Measurements from ENCODE around the gene IFITM10.

Gene IFITM10

GRCh38 chr11:1736447-1736992, 13.9 kb downstream of the IFITM10 start:
- no peak for DNase-seq

- no peak for DNase-seq
These were observed 15.1 kb downstream of the IFITM10 start for GRCh38 chr11:1735271-1735670.

DNA sequence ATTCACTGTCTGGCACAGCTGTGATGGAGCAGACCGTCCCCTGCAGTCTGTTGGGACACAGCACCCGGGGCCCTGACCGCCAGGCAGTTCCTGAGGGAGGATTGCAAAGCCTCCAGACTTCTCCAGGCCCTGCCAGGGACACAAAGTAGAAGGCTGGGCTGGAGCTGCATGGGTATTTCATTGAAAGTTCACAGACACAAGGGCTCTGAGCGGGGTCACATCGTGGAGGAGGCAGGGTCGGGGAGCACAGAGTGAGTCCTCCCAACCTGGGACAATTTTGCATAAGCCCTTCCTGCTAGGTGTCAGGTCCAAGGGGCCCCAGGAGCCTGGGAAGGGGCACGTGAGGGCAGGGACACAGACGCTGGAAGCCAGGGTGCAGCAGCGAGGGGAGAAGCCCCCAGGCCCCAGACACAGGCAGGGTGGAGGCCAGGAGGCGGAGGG, 15.7 kb downstream of the IFITM10 start:
- DNase-seq, result no peak

DNA sequence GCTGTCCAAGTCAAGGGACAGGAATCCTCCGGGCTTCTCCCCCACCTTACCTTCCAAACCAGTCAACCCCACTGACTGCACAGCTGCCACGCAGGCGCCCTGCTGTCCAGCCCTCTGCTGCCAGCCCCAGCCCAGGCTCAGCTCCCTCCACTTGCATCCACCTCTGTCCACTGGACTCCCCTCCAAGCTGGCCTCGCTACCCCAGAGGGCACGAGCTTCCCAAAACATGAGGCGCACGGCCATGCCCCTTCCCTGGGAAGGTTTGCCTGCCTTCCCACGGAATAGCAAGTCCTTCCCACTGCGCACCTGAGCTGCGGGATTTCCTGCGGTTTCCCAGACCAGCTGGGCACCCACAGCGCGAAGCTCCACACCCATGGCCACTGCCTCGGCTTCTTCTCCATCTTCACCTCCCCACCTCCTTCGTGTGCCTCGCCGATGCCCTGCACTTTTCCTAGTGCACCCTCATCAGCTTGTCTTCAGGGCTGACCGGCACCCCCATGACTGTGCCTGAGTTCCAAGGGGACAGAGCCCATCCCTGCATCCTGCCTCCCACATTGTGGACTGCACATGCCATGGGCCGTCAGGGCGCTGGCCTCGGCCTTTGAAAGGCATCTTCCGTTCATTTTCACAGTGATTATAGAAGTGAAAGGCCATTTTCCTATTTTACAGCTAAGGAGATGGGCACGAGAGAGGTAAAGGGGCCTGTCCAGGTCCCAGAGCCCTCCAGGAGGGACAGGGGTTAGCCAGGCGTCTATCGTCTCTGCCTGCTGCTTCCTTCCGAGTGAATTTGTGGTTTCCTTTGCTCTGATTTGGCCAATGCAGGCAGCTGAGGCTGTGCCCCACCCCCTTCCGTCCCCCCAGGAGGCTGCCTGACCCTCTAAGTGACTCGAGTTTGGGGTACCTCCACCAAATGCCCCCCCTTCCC, 16.4 kb downstream of the IFITM10 start:
- no peak for DNase-seq

DNA sequence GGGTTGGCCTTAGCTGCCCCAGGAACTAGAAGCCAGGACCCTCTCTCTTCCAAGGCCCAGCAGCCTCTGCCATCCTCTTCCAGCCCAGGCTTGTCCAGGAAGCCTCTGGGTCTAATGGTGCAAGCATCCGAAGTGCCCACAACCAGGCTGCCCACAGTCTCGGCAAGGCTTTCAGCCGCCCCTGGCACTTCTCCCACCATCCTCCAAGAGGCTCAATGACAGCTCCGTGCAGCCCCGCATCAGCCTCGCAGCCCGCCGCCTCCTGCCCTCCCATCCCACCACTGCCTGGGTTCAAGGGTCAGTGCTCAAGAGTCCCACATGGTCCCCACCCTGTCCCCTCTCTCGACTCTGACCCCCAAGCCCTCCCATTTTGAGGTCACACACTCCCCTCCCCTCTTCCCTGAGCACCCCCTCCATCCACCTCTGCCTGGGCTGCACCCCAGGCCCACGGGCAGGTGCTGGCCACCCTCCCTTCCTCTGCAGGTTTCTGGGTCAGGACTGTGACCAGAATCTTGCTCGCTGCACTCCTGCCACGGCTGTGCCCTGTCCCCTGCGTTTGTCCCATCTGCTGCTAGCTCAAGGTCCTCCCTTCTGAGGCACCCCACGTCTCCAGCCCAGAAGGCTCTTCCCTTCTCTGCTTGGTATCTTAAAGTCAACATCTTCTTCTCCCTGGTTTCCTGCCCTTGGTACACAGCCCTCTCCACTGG, 17.2 kb downstream of the IFITM10 start:
- no peak for DNase-seq

GRCh38 chr11:1732418-1733008, 17.9 kb downstream of the IFITM10 start:
- no peak for DNase-seq

GRCh38 chr11:1731451-1732059, 18.8 kb downstream of the IFITM10 start:
- DNase-seq, result no peak

GRCh38 chr11:1730059-1730629, 20.3 kb downstream of the IFITM10 start:
- DNase-seq, result no peak

- DNase-seq, result no peak
These were observed 20.7 kb downstream of the IFITM10 start for GRCh38 chr11:1729692-1730011.

DNA sequence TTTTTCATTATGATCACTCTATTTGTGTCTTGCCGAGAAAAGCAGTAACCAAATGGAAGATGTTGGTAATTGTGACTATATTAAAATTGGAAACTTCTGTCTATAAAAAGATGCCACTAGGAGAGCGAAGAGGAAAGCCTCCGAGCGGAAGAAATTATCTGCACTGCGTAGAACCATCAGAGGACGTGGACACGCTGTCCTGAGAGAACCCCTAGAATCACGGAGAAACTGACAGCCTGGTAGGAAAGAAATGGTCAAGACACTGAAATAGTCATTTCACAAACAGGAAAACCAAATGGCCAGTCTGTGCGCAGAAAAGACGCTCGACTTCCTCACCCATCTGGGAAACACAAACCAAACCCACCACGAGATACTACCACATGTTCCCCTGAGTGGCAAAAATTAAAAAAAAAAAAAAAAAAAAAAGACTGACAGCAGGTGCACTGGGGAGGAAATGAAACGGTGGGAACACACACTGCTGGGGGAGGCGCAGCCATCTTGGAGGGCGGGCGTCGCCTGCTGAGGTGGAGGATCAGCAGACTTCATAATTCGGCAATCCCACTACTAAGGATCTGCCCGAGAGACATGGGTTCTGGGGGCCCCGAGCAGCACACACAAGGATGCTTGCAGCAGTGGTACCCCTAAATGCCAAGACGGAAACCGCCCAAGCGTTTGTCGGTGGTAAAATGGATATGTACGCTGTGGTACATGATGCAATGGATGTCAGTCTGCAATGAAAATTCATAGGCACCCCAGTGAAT, 21.3 kb downstream of the IFITM10 start:
- no peak for DNase-seq

- no peak for DNase-seq
These were observed 22.1 kb downstream of the IFITM10 start for GRCh38 chr11:1728301-1728700.

DNA sequence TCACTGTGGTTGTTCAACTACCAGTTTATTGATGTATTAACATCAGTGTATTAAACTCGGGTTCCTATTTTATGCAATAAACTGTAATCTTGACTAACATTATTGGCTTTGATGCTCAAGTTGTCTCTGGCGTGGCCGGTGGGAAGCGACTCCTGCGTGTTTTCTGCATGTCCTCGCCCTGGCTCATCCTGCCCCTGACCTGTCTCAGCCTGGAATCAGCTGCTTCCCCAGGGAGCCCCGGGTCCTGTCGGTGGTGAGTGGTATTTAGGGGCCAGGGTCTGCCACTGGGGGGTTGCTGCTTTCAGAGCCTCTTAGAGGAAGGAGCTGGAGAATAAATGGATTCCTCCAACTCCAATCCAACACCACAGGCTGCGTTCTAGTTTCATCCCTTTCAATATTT, 22.5 kb downstream of the IFITM10 start:
- DNase-seq, result no peak

- no peak for DNase-seq
These were observed 23.2 kb downstream of the IFITM10 start for GRCh38 chr11:1727096-1727690.

- DNase-seq, result no peak
These were observed 30.6 kb downstream of the IFITM10 start for GRCh38 chr11:1719781-1720180.

GRCh38 chr11:1718326-1718725, 32.1 kb downstream of the IFITM10 start:
- no peak for DNase-seq

GRCh38 chr11:1717745-1718144, 32.6 kb downstream of the IFITM10 start:
- no peak for DNase-seq

GRCh38 chr11:1714908-1715885, 35.2 kb downstream of the IFITM10 start:
- no peak for DNase-seq

GRCh38 chr11:1708716-1709115, 41.7 kb downstream of the IFITM10 start:
- no peak for DNase-seq

DNA sequence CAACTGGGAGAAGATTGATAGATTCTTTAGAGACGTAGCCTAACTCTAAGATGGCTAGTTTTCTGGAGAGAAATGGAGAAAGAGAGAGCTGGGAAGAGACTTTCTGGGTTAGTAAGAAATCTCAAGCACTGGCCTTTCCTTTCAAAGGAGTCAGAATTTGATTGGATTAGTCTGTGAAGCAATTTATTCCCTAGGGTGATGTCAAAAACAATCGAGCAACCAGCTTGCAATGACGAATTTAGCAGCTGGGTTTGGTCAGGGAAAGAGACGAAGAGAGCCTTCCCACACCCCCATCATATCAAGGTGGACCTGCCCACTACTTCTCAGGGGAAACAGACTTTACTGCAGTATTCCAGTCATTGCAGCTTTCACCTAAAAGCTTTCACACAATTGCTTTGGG, 42.6 kb downstream of the IFITM10 start:
- DNase-seq, result no peak

Data from kidney glomerular epithelial cell (primary cell).